Thyroid gland (tissue), 4 donors: ENCODE measurements around the gene ZDBF2.

ENCODE experiments used
- CTCF ChIP-seq, 6 experiments: fragments of 200-600 bp in 3 of 6; fragments of 450-650 bp in 3 of 6; sonication (generic) in 3 of 6; IDR thresholded peaks; one replicate each; pipeline ENCODE4 v1.5.1; 2016 to 2019; ENCODE audit warnings: antibody characterized with exemption in 6 of 6, mild to moderate bottlenecking in 2 of 6, inconsistent platforms in 1 of 6, moderate library complexity in 1 of 6
- POLR2A ChIP-seq, 2 donors: fragments of 450-650 bp; IDR thresholded peaks; one replicate each; pipeline ENCODE4 v1.6.1; 2017; ENCODE audit warnings: antibody characterized with exemption in 2 of 2, mild to moderate bottlenecking in 2 of 2, moderate library complexity in 1 of 2

DNA sequence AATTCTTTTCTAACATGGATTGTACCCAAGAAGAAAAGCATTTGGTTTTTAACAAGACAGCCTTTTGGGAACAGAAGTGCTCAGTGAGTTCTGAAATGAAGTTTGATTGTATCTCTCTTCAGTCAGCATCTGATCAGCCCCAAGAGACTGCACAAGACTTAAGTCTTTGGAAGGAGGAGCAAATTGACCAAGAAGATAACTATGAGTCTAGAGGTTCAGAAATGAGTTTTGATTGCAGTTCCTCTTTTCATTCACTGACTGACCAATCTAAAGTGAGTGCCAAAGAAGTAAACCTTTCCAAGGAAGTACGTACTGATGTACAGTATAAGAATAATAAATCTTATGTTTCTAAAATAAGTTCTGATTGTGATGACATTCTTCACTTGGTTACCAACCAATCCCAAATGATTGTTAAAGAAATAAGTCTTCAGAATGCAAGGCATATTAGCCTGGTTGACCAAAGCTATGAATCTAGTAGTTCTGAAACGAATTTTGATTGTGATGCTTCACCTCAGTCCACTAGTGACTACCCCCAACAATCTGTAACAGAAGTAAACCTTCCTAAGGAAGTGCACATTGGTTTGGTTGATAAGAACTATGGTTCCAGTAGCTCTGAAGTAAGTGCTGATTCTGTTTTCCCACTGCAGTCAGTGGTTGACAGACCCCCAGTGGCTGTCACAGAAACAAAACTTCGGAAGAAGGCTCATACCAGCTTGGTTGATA, 31.2 kb downstream of the ZDBF2 start:
- no peak for TF ChIP-seq CTCF (IDR thresholded peaks at IDR 0.05)
- no peak for TF ChIP-seq POLR2A (IDR thresholded peaks at IDR 0.05)
